Stimulated activated naive CD8-positive, alpha-beta T cell treated with anti-CD3 and anti-CD28 coated beads, Interleukin-15, Interleukin-2, amounts not matched to agents 100 ng/mL and 50 ng/mL, for 24 hours (primary cell): Measurements from ENCODE around the gene NCDN.

Experiments used
- H3K27ac Mint-ChIP-seq: one replicate; pipeline ENCODE4 v1.8.0; 2021; ENCODE audit warnings: mild to moderate bottlenecking, mixed read lengths
- H3K27me3 Mint-ChIP-seq: one replicate; pipeline ENCODE4 v1.8.0; 2021; ENCODE audit warnings: mixed read lengths
- H3K36me3 Mint-ChIP-seq: one replicate; pipeline ENCODE4 v1.8.0; 2021; ENCODE audit warnings: low read depth, mixed read lengths
- H3K4me1 Mint-ChIP-seq: one replicate; pipeline ENCODE4 v1.8.0; 2021; ENCODE audit warnings: low read depth, mixed read lengths
- H3K4me3 Mint-ChIP-seq: one replicate; pipeline ENCODE4 v1.8.0; 2021; ENCODE audit warnings: mild to moderate bottlenecking, mixed read lengths
- H3K9me3 Mint-ChIP-seq: one replicate; pipeline ENCODE4 v1.8.0; 2021; ENCODE audit warnings: mixed read lengths

The NCDN gene

DNA sequence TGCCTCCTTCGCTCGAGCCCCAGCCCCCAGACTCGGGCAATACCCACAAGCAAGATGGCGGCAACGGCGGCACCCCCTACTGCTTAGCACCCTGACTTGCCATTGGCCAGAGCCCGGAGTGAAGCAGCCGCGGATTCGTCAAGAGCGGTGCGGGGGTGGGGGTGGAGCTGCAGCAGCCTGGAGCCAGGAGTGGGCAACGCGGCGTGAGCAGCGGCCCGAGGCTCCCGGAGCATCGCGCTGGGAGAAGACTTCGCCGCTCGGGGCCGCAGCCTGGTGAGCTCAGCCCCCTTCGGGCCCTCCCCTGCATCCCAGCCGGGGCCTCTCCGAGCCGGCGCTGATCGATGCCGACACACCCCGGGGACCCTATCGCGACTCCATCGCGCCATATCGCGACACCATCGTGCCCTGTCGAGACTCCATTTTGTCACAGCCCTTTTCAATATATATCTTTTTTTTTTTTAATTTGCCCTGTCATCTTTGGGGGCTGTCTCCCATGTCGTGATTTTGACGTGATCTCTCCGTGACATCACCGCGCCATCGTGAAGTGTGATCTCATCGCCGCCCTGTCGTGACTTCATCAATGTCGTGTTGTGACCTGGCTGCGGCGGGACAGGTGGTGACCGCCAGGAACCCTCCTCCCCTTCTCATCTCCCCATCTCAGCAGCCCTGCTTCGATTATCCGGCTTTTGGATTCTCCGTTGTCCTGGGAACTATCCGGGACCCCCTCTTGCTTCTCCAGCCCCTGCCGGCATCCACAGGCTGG lies at the start of gene NCDN:
Gene NCDN (plus strand): TSS at position 189 of the 763 bp plus-strand sequence. CDS start 392 bp downstream, at position 581.
- Mint-ChIP-seq H3K4me3 (peak within 1 kb of the TSS; percentile 95), H3K27me3 (no peaks in the 10 kb centered on the region), H3K27ac (peak within 1 kb of the TSS; percentile 96), H3K36me3 (peaks cover 13% of the 10 kb centered on the region), H3K4me1 (peaks cover 51% of the 10 kb centered on the region), H3K9me3 (no peaks in the 10 kb centered on the region)

DNA sequence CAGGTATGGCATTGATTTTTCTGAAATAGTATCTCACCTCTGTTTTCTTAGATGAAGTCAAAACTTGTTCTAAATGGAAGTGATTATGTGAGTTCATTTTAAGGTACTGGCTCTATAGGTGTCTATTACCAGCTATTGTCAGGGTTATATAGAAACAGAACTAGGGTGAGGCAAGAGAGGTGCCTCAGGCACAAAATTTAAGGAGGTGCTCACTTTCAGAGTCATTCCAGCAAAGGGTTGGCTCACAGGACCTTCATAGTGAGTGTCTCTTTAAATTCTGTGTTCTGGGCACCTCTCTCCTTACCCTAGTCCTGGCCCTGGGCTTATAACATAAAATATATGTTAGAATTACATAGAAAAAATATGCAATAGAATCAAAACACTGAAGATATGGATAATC lies 49.7 kb upstream of the NCDN start:
- peaks cover 31% of the 10 kb centered on the region for H3K36me3 Mint-ChIP-seq
- H3K27me3 Mint-ChIP-seq, result no peaks in the 10 kb centered on the region
- no peak overlapping the region for H3K4me3 Mint-ChIP-seq
- H3K9me3 Mint-ChIP-seq, result no peaks in the 10 kb centered on the region
- H3K27ac Mint-ChIP-seq, result peak overlapping the region; percentile 2
- H3K4me1 Mint-ChIP-seq, result peaks cover 52% of the 10 kb centered on the region

DNA sequence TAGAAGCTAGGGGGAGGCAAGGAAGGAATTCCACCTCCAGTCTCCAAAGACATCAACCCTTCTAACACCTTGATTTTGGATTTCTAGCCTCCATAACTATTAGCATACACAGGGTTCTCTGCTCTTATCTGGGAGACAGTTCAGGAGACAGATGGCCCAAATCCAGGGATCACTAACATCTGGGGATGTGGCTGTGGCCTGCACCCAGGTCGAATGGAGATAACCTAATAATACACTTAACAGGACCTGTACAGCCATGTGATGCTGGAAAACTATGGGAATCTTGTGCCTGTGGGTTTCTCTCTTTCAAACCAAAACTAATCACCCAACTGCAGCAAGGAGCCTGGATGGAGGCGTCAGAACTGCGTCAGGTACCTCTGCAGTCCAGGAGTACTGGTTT lies 48.0 kb upstream of the NCDN start:
- no peak overlapping the region for H3K27ac Mint-ChIP-seq
- no peak overlapping the region for H3K4me3 Mint-ChIP-seq
- peaks cover 52% of the 10 kb centered on the region for H3K4me1 Mint-ChIP-seq
- no peaks in the 10 kb centered on the region for H3K9me3 Mint-ChIP-seq
- H3K36me3 Mint-ChIP-seq, result peaks cover 24% of the 10 kb centered on the region
- no peaks in the 10 kb centered on the region for H3K27me3 Mint-ChIP-seq

- peaks cover 42% of the 10 kb centered on the region for H3K4me1 Mint-ChIP-seq
Observed at GRCh38 chr1:35511305-35511704, 46.3 kb upstream of the NCDN start.

DNA sequence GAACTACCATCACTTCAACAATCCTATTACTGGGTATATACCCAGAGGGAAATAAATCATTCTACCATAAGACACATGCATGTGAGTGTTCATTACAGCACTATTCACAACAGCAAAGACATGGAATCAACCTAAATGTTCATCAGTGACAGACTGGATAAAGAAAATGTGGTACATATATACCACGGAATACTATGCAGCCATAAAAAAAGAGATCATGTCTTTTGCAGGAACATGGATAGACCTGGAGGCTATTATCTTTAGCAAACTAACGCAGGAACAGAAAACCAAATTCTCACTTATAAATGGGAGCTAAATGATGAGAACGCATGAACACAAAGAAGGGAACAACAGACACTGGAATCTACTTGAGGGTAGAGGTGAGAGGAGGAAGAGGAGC lies 39.4 kb upstream of the NCDN start:
- Mint-ChIP-seq H3K36me3 (peaks cover 32% of the 10 kb centered on the region), H3K4me3 (no peak overlapping the region), H3K27ac (no peak overlapping the region), H3K9me3 (peaks cover 22% of the 10 kb centered on the region), H3K27me3 (no peaks in the 10 kb centered on the region), H3K4me1 (peaks cover 7% of the 10 kb centered on the region)

More at GRCh38 chr1:35511305-35511704, 46.3 kb upstream of the NCDN start:
- peaks cover 10% of the 10 kb centered on the region for H3K9me3 Mint-ChIP-seq
- no peaks in the 10 kb centered on the region for H3K27me3 Mint-ChIP-seq
- no peak overlapping the region for H3K27ac Mint-ChIP-seq
- no peak overlapping the region for H3K4me3 Mint-ChIP-seq
- H3K36me3 Mint-ChIP-seq, result peaks cover 21% of the 10 kb centered on the region

- H3K36me3 Mint-ChIP-seq, result peaks cover 40% of the 10 kb centered on the region
Observed at GRCh38 chr1:35519432-35519831, 38.2 kb upstream of the NCDN start.

DNA sequence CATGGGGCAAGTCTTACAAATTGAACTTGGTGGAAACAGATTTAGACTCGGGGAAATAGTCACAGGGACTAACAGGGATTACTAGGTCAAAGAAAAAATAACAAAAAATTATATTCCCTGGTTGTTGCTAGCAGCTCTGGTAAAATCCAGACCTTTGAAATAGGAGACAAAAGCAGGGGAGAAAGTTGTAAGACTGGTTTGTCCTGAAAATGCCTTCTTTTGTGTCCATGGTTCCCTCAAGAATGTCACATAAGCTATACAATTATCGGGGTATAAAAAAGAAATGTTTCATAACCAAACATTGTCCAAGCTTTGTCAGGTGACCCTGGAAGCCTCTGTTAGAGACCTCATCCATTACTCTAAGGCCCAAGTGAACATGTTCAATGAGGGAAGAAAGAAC lies 33.5 kb upstream of the NCDN start:
- Mint-ChIP-seq H3K9me3 (peaks cover 23% of the 10 kb centered on the region), H3K4me1 (peaks cover 3% of the 10 kb centered on the region), H3K36me3 (peaks cover 37% of the 10 kb centered on the region), H3K27ac (no peak overlapping the region), H3K4me3 (no peak overlapping the region), H3K27me3 (no peaks in the 10 kb centered on the region)

More at GRCh38 chr1:35519432-35519831, 38.2 kb upstream of the NCDN start:
- Mint-ChIP-seq H3K4me1 (peaks cover 7% of the 10 kb centered on the region), H3K4me3 (no peak overlapping the region), H3K27me3 (no peaks in the 10 kb centered on the region), H3K9me3 (peaks cover 29% of the 10 kb centered on the region), H3K27ac (no peak overlapping the region)

GRCh38 chr1:35530168-35530567 lies 27.4 kb upstream of the NCDN start:
- Mint-ChIP-seq H3K4me1 (peaks cover 6% of the 10 kb centered on the region), H3K9me3 (peaks cover 13% of the 10 kb centered on the region), H3K36me3 (peaks cover 48% of the 10 kb centered on the region), H3K27me3 (no peaks in the 10 kb centered on the region), H3K4me3 (no peak overlapping the region), H3K27ac (no peak overlapping the region)

DNA sequence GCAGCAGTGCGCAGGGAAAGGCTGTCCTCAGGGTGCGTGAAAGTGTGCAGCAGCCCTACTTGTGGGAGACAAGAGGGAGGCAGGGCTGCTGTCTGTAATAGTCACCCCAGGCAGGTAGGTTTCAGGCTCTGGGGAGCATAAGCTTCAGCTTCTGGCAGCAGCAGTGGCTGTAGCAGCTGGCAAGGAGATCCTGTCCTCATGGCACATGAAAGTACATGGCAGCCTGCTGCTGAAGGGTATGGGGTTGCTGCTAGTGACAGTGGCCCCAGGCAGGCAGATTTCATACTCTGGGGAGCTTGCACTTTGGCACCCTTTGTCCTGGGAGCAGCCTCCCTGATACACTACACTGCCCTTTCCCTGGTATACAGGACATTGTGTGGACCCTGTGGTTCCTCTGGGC lies 26.7 kb upstream of the NCDN start:
- Mint-ChIP-seq H3K9me3 (peaks cover 7% of the 10 kb centered on the region), H3K36me3 (peaks cover 49% of the 10 kb centered on the region), H3K27ac (no peak overlapping the region), H3K4me1 (peaks cover 13% of the 10 kb centered on the region), H3K27me3 (no peaks in the 10 kb centered on the region), H3K4me3 (no peak overlapping the region)

- Mint-ChIP-seq H3K36me3 (peaks cover 52% of the 10 kb centered on the region), H3K27me3 (no peaks in the 10 kb centered on the region), H3K4me1 (peaks cover 18% of the 10 kb centered on the region), H3K9me3 (peaks cover 7% of the 10 kb centered on the region), H3K27ac (no peak overlapping the region), H3K4me3 (no peak overlapping the region)
Observed at GRCh38 chr1:35531368-35531767, 26.2 kb upstream of the NCDN start.

DNA sequence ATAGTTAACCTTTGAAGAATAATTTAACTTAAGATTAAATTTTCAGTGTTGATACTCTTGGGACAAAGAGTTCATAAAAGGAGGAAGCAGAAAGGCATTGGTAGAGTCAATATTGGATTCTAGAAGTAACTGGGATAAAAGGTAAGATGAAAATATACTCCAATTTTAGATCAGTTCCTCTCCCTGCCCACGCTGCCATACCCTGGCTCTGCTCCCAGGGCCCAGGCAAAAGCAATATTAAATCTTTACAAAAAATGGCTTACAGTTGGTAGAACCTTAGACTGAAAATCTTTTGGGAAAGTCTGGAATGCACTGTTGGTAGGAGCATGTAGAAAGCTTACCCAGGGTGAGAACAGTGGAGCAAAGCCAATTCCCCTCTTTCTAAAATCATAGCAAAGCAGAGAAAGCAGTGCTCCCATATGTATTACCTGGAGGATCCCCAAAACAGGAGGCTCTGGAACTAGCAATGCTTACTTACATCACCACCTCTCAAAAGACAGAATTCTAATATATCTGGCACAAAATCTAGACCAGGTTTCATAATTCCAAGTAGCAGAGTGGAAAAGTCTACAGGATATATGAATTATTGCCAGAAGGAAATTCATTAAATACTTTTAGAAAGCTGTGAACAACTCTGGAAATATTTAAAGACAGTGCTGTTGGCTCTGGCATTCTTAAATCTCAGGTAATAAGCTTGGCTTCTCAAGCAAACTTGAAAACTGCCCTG lies 24.9 kb upstream of the NCDN start:
- Mint-ChIP-seq H3K4me3 (no peak overlapping the region), H3K27ac (no peak overlapping the region), H3K9me3 (peaks cover 4% of the 10 kb centered on the region), H3K36me3 (peaks cover 45% of the 10 kb centered on the region), H3K27me3 (no peaks in the 10 kb centered on the region), H3K4me1 (peaks cover 30% of the 10 kb centered on the region)

- Mint-ChIP-seq H3K4me3 (no peak overlapping the region), H3K27me3 (no peaks in the 10 kb centered on the region), H3K4me1 (peaks cover 40% of the 10 kb centered on the region), H3K27ac (no peak overlapping the region), H3K9me3 (peaks cover 4% of the 10 kb centered on the region), H3K36me3 (peaks cover 44% of the 10 kb centered on the region)
Observed at GRCh38 chr1:35533586-35533985, 24.0 kb upstream of the NCDN start.

GRCh38 chr1:35535243-35535642 lies 22.4 kb upstream of the NCDN start:
- H3K36me3 Mint-ChIP-seq, result peaks cover 40% of the 10 kb centered on the region
- peaks cover 56% of the 10 kb centered on the region for H3K4me1 Mint-ChIP-seq
- no peak overlapping the region for H3K4me3 Mint-ChIP-seq
- H3K9me3 Mint-ChIP-seq, result peaks cover 2% of the 10 kb centered on the region
- no peak overlapping the region for H3K27ac Mint-ChIP-seq
- no peaks in the 10 kb centered on the region for H3K27me3 Mint-ChIP-seq

GRCh38 chr1:35536556-35537162 lies 20.9 kb upstream of the NCDN start:
- Mint-ChIP-seq H3K27ac (peak overlapping the region; percentile 33), H3K4me1 (peaks cover 65% of the 10 kb centered on the region), H3K9me3 (no peaks in the 10 kb centered on the region), H3K27me3 (no peaks in the 10 kb centered on the region), H3K4me3 (no peak overlapping the region), H3K36me3 (peaks cover 33% of the 10 kb centered on the region)

- Mint-ChIP-seq H3K4me1 (peaks cover 73% of the 10 kb centered on the region), H3K4me3 (peak overlapping the region; percentile 10), H3K27ac (peak overlapping the region; percentile 40), H3K9me3 (no peaks in the 10 kb centered on the region), H3K27me3 (no peaks in the 10 kb centered on the region), H3K36me3 (peaks cover 37% of the 10 kb centered on the region)
Observed at GRCh38 chr1:35537806-35538205, 19.8 kb upstream of the NCDN start.
